ENCODE measurements around the gene ZBTB16.

Gene ZBTB16

DNA sequence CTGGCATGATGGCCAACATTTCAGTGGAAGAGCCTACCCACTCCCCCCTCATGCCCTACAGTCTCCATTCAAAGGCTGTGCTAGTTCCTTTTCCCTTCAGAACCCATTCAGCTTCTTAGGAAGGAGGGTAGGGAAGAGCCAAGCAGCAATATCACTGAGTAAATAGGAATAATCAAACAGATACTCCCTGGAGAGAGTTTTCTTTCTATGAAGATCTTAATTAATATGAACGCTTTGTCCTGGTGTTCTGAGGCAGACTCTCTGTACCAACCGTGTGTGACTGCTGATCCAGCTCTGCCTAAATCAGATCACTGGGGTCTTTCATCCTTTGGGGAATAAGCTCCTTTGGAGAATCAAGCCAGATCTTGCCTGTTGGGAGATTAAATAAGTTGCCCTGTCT lies 161.5 kb downstream of the ZBTB16 start:
- TF ChIP-seq, protein P1, sequence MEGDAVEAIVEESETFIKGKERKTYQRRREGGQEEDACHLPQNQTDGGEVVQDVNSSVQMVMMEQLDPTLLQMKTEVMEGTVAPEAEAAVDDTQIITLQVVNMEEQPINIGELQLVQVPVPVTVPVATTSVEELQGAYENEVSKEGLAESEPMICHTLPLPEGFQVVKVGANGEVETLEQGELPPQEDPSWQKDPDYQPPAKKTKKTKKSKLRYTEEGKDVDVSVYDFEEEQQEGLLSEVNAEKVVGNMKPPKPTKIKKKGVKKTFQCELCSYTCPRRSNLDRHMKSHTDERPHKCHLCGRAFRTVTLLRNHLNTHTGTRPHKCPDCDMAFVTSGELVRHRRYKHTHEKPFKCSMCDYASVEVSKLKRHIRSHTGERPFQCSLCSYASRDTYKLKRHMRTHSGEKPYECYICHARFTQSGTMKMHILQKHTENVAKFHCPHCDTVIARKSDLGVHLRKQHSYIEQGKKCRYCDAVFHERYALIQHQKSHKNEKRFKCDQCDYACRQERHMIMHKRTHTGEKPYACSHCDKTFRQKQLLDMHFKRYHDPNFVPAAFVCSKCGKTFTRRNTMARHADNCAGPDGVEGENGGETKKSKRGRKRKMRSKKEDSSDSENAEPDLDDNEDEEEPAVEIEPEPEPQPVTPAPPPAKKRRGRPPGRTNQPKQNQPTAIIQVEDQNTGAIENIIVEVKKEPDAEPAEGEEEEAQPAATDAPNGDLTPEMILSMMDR (IDR thresholded peaks at IDR 0.05), result no peak
- TF ChIP-seq ZFX (IDR thresholded peaks at IDR 0.05; ENCODE audit: borderline replicate concordance), result no peak
- H3K27ac ChIP-seq, result peak overlapping the region; percentile 31; the same call in 1 of the 2 replicates

DNA sequence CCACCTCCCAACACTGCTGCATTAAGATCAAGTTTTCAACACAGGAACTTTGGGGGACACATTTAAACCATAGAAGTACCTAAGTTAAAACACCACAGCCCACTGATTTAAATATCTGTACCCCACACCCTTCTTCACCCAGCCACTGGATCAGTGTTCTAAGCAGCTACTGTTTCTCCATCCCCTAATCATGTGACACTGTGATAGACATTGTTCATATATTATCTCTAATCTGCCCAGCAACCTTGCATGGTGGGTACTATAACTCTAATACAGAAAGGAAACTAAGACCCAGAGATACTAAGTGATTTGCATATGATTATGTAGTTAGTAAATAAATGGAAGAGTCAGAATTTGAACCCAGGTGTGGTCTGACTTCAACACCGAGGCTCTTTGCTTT lies 166.2 kb downstream of the ZBTB16 start:
- no peak for TF ChIP-seq ZFX (IDR thresholded peaks at IDR 0.05; ENCODE audit: borderline replicate concordance)
- TF ChIP-seq, protein P1 (IDR thresholded peaks at IDR 0.05), result no peak

DNA sequence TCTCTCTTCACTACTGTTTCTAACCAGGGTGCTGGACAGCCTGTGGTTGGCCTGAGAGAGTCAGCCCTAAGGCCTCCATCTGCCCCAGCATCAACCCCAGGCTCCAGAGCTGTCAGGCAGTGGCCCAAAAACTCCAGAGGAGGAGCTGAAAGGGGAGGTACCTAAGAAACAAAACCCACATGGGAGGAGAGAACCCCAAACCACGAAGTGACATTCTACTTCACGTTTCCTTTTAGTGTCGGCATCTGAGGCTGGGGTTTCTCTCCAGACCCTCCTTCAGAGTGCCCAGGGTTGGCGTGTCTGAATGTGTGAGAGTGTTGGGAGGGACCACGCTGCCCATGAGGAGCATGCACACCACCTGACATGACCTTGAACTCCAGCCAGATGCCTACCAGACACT lies 166.8 kb downstream of the ZBTB16 start:
- H3K27ac ChIP-seq, result no peak overlapping the region
- TF ChIP-seq ZFX (IDR thresholded peaks at IDR 0.05; ENCODE audit: borderline replicate concordance), result no peak
- TF ChIP-seq, protein P1 (IDR thresholded peaks at IDR 0.05), result no peak

More for the DNA sequence above, 166.2 kb downstream of the ZBTB16 start:
- H3K27ac ChIP-seq, result no peak overlapping the region

DNA sequence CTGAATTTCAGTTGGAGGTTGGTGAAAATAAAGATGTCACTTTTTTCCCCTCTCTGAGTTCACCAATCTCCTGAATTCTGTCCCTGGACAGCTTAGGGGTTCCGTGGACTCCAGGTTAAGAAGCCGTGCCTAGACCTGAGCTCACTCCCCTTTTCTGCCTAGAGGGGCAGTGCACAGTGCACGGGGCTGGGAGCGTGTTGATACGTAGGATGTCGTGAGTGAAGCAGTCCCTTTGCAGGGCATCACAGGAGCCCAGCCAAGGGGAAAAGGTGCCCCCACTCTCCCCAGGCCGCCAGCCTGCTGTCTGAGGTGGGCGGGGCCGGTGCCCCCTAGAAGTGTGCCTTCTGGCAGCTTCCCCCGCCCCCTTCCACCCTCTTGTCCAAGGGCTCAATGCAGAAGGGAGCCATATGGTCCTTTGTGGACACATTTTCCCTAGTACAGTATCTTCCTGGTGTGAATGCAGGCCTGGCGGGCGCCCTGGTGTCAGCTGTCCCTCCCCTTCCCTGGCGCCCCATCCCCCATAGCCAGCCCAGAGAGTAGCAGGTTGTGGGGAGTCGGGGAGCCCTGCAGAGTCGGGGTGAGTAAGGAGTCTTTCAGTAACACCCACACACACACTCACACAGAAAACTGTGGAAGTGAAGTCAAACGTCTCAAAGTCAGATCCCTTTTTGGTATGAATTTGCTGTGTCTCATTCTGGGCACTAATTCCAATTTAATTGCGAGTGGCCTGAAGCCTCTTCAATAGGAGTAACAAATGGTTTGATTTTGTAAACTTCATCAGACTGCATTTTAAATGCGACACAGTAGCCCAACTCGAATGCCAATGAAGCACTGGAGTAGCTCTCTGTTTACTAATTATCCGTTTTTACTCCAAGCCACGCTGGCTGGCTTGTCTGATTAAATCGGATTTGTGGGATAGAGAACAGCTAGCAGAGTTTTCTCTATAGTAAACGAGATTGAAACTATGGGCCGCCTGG lies 169.2 kb downstream of the ZBTB16 start:
- H3K27ac ChIP-seq, result peak overlapping the region; percentile 27; the same call in 1 of the 2 replicates
- no peak for TF ChIP-seq ZFX (IDR thresholded peaks at IDR 0.05; ENCODE audit: borderline replicate concordance)
- TF ChIP-seq, protein P1 (IDR thresholded peaks at IDR 0.05), result no peak

DNA sequence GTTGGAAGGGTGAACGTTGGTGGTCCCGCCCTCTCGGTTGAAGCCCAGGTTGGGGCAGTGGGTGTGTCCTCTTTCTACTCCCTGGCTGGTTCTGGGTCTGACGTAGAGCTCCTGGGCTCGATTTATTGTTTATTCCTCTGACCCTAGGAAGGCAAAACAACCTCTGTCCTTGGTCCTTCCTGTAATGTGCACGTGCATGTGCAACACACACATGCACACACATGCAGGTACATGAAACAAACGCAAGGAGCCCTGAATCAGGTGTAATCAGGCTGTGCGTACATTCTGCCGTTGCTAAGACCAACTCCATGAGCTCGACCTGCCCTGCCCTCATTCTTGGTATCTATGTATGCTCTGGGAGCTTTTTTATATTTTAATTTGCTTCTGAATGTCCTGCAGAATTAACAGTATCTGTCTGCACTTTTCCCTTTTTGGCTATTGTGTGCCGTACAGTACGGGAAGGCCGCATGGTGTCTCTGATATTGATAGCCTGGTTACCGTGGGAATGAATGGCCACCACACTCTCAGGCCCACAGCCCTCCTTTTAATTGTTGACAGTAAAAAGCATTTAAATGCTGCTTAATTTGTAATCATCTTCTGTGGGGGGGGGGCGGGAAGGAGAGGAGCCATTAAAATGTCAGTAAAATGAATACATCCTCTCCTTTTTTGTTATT lies 170.7 kb downstream of the ZBTB16 start:
- H3K27ac ChIP-seq, result peak overlapping the region; percentile 27
- no peak for TF ChIP-seq ZFX (IDR thresholded peaks at IDR 0.05; ENCODE audit: borderline replicate concordance)
- TF ChIP-seq, protein P1 (IDR thresholded peaks at IDR 0.05), result no peak

DNA sequence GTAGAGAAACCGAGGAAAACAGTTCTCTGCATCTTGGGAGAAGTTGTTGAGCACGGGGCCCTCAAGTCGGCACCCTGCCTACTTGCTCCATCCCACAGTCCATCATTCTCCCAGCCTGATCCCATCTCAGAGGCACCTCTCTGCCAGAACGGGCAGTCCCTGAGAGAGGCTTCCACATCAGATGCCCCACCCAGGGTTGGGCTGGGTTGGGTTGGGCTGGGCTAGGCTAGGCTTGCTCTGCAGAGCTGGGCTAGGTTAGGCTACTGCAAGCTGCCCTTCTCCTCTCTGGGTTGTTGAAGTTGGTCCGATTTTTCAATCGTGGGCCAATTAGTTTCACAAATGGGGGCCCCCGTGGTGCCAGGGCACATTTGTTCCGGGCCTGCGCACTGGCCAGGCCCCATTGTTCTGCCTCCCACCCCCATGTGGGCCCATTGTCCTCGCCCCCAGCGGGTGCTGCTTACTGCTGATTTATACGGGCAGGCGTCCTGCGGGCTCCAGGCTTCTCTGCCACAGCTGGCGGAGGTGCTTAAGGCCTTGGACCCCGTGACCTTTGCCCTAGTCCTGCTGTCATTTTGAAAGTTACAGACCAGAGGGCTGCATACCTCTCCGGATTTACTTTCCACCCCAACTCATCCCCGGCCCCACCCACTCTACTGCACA lies 173.0 kb downstream of the ZBTB16 start:
- H3K27ac ChIP-seq, result 0 out of 2 replicates have a peak overlapping the region, but pooled peaks have one; percentile 43
- TF ChIP-seq, protein P1 (IDR thresholded peaks at IDR 0.05), result no peak
- no peak for TF ChIP-seq ZFX (IDR thresholded peaks at IDR 0.05; ENCODE audit: borderline replicate concordance)
